Retinal pigment epithelial cell (primary cell): ENCODE measurements around the gene HNRNPH2.

ENCODE experiments used
- DNase-seq: peaks from one replicate; pipeline ENCODE4 v3.0.0-alpha.2; 2010; ENCODE audit warnings: low read depth
- H3K4me3 ChIP-seq: 2 replicates; pipeline ENCODE4 v1.5.1; 2011; ENCODE audit warnings: mild to moderate bottlenecking, low read length, control low read depth, moderate library complexity
- TF ChIP-seq, protein P1 (sequence below): conservative IDR thresholded peaks from 2 replicates; pipeline ENCODE4 v1.5.1; 2011; ENCODE audit warnings: low read depth, low read length, control low read depth, inconsistent platforms

The HNRNPH2 gene

GRCh38 chrX:101369687-101370086 is 38.3 kb upstream of the HNRNPH2 start:
- TF ChIP-seq, protein P1, sequence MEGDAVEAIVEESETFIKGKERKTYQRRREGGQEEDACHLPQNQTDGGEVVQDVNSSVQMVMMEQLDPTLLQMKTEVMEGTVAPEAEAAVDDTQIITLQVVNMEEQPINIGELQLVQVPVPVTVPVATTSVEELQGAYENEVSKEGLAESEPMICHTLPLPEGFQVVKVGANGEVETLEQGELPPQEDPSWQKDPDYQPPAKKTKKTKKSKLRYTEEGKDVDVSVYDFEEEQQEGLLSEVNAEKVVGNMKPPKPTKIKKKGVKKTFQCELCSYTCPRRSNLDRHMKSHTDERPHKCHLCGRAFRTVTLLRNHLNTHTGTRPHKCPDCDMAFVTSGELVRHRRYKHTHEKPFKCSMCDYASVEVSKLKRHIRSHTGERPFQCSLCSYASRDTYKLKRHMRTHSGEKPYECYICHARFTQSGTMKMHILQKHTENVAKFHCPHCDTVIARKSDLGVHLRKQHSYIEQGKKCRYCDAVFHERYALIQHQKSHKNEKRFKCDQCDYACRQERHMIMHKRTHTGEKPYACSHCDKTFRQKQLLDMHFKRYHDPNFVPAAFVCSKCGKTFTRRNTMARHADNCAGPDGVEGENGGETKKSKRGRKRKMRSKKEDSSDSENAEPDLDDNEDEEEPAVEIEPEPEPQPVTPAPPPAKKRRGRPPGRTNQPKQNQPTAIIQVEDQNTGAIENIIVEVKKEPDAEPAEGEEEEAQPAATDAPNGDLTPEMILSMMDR = no peak
- DNase-seq = no peak

GRCh38 chrX:101370888-101371504 is 37.0 kb upstream of the HNRNPH2 start:
- no peak overlapping the region for H3K4me3 ChIP-seq
- TF ChIP-seq, protein P1 = no peak
- DNase-seq = no peak

More at GRCh38 chrX:101369687-101370086, 38.3 kb upstream of the HNRNPH2 start:
- H3K4me3 ChIP-seq = no peak overlapping the region

DNA sequence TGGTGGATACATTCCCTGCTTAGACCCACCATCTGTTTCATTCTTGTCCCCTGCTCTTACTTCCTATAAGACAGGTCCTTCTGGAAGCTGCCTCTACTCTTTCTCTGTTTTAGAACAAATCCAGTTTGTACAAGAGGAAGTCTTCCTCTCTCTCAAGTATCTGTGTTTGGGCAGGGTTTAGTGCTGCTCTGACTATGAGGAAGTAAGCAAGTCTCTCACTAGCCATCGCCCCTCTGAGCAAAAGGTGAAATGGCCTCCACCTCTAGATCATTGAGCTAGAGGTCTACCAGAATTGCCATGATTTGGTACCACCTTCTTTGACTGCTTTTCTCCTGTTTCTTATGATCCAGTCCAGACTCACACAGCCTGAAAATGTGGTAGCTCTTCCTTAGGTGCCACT is 30.5 kb upstream of the HNRNPH2 start:
- no peak overlapping the region for H3K4me3 ChIP-seq
- no peak for DNase-seq
- TF ChIP-seq, protein P1 = no peak

GRCh38 chrX:101383679-101384205 is 24.3 kb upstream of the HNRNPH2 start:
- no peak overlapping the region for H3K4me3 ChIP-seq
- DNase-seq = no peak
- TF ChIP-seq, protein P1 = no peak

DNA sequence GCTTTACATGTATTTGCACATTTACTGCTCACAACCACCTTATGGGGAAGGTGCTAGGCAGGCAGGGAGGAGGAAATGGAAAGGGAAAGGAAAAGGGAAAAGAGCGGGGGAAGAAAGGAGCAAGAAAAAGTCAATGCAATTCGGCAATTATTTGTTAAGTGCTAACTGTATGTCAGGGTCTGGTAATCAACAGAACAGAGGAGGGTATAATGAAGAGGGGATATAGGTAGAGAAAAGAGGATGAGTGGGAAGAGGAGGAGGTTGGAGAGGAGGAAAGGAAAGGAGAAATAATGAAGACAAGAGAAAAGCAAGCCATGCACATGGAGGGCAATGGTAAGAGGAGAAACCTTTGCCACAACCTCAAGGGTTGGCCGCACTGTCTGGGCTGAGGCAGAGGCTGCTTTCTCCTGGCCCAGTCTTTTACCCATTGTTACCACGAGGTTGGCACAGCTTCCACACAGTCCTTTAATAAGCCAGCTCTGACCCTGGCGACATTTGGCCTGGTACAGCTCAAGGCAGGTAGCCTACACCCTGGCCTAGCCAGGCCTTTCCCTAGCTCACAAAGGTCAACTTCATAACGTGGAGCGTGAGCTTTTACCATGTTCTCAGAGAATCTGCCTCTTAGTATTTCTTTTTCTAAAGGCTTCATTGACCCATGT is 22.9 kb upstream of the HNRNPH2 start:
- TF ChIP-seq, protein P1 = no peak
- DNase-seq = no peak
- no peak overlapping the region for H3K4me3 ChIP-seq

DNA sequence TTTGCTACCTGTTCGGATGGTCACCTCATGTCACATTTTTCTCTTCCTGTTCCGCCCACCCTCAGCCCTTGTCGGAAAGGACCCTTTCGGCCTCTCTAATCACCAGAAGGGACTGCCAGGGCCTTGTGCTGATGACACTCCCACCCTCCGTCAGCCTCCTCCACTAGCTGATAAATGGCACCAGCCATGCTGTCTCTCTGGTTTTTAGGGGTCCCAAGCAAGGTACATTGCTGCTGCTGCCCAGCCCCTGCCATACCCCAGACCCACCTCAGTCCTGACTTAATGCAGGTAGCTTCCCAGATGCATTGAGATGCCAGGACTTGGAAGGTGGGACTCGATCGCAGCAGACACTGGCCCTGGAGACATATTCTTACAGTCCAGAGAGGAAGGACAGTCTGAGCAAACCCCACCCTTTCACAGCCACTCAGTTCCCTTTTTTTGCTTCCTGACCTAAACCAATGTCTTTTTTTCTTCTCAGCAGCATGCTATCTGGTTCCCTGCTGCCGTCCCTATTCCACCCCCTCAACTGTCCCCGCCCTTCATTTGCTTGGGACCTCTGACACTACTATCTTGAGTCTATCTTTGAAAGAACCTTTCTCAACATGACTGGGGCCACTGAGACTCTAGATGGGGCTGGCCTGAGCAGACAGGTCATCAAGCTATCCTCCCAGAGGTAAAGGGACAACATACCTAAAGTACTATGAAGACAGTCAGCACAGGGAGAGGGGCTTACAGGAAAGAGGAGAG is 22.1 kb upstream of the HNRNPH2 start, which contains the start of gene BTK:
TSS of gene BTK (minus strand) at position 397 of the 747 bp plus-strand sequence. CDS start 10,907 bp downstream, outside the sequence.
- H3K4me3 ChIP-seq = no peak within 1 kb of the TSS
- TF ChIP-seq, protein P1 = no peak
- no peak for DNase-seq

GRCh38 chrX:101386542-101386885 is 21.5 kb upstream of the HNRNPH2 start:
- no peak overlapping the region for H3K4me3 ChIP-seq
- no peak for DNase-seq
- TF ChIP-seq, protein P1 = no peak
